GM15510 (cell line): ENCODE data around the gene SPON1.

Experiments
- POLR2A ChIP-seq: IDR thresholded peaks from 3 replicates; pipeline ENCODE4 v1.6.1; 2011; ENCODE audit warnings: borderline replicate concordance; ENCODE audit not compliant: insufficient read length; ENCODE audit errors: extremely low read depth

The SPON1 gene

GRCh38 chr11:14010665-14011064 is 48.1 kb downstream of the SPON1 start:
- TF ChIP-seq POLR2A, result no peak

- TF ChIP-seq POLR2A, result no peak
These were observed 50.3 kb downstream of the SPON1 start for GRCh38 chr11:14012846-14013245.

- TF ChIP-seq POLR2A, result no peak
These were observed 53.2 kb downstream of the SPON1 start for GRCh38 chr11:14015711-14016110.

- no peak for TF ChIP-seq POLR2A
These were observed 55.9 kb downstream of the SPON1 start for GRCh38 chr11:14018441-14018840.

- TF ChIP-seq POLR2A, result no peak
These were observed 59.2 kb downstream of the SPON1 start for GRCh38 chr11:14021738-14022137.

GRCh38 chr11:14022251-14022650 is 59.7 kb downstream of the SPON1 start:
- no peak for TF ChIP-seq POLR2A

- TF ChIP-seq POLR2A, result no peak
These were observed 60.3 kb downstream of the SPON1 start for GRCh38 chr11:14022821-14023220.

GRCh38 chr11:14026961-14027360 is 64.4 kb downstream of the SPON1 start:
- no peak for TF ChIP-seq POLR2A

GRCh38 chr11:14027525-14027924 is 65.0 kb downstream of the SPON1 start:
- TF ChIP-seq POLR2A, result no peak

GRCh38 chr11:14029440-14029839 is 66.9 kb downstream of the SPON1 start:
- TF ChIP-seq POLR2A, result no peak

- TF ChIP-seq POLR2A, result no peak
These were observed 67.7 kb downstream of the SPON1 start for GRCh38 chr11:14029971-14030920.

- TF ChIP-seq POLR2A, result no peak
These were observed 73.9 kb downstream of the SPON1 start for GRCh38 chr11:14036469-14036868.

- TF ChIP-seq POLR2A, result no peak
These were observed 78.5 kb downstream of the SPON1 start for GRCh38 chr11:14041040-14041439.

- no peak for TF ChIP-seq POLR2A
These were observed 79.0 kb downstream of the SPON1 start for GRCh38 chr11:14041565-14041964.

GRCh38 chr11:14042686-14043465 is 80.4 kb downstream of the SPON1 start:
- no peak for TF ChIP-seq POLR2A
